ENCODE results near the gene CGB3. TPM values are rescaled to one million over a fixed set of nuclear protein-coding genes. Genes with fewer than 3 reads are reported as not detected.

Gene CGB3
- total and polyA plus RNA-seq, 2 of the 4 experiments (the other 2 are of a cell fraction) = not detected

DNA sequence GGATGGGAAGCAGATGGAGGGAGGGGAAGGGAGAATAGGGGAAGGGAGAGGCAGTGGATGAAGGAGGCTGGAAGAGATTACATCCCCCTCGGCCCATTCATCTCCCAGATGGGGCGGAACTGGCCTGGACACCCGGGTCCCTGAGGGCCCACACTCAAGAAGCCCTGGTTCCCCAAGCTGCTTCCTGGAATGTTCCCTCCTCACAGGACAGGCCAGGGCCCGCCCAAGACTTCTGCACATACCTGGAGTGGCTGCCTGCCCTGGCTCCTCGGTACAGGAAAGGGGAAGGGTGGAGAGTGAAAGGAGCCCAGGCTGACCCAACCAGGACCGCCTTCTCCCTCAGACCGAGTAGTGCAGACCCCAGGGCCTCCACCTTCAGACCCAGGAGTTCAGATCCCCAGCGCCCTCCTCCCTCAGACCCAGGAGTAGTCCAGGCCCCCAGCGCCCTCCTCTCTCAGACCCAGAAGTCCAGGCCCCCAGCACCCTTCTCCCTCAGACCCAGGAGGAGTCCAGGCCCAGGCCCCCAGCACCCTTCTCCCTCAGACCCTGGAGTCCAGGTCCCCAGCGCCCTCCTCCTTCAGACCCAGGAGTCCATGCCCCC, 40.0 kb upstream of the CGB3 start:
- Histone ChIP-seq H3K9me1 (ENCODE audit: insufficient read depth, low read length) (no peaks in the 10 kb centered on the region), H3K36me3 (ENCODE audit: control insufficient read depth, insufficient read depth, low read length) (no peaks in the 10 kb centered on the region), H3K56ac (ENCODE audit: extremely low read depth, insufficient read depth, low read length) (no peak overlapping the region), H3K4ac (ENCODE audit: low read depth, low read length) (no peak overlapping the region), H3K18ac (ENCODE audit: low read depth, low read length) (no peak overlapping the region), H3K23ac (ENCODE audit: low read depth, low read length) (no peak overlapping the region), H3K27me3 (ENCODE audit: control insufficient read depth, insufficient read depth, low read length) (peaks cover 41% of the 10 kb centered on the region), H3K4me1 (ENCODE audit: control insufficient read depth, insufficient read depth, low read length) (peaks cover 2% of the 10 kb centered on the region; the same call in 1 of the 2 replicates), H3K9ac (ENCODE audit: low read depth, low read length) (no peak overlapping the region), H3K9me3 (ENCODE audit: control insufficient read depth, insufficient read depth, low read length) (peaks cover 2% of the 10 kb centered on the region; the same call in 1 of the 2 replicates), H4K20me1 (ENCODE audit: insufficient read depth, low read length) (no peaks in the 10 kb centered on the region), H2AK5ac (ENCODE audit: low read depth, low read length) (no peak overlapping the region), H2BK15ac (ENCODE audit: low read depth, low read length) (no peak overlapping the region), H2BK20ac (ENCODE audit: low read depth, low read length) (no peak overlapping the region), H2AFZ (replicated peaks; ENCODE audit: low read length, poor library complexity) (no peak overlapping the region), H3K4me2 (ENCODE audit: low read depth, low read length) (peak overlapping the region; percentile 14), H2AK9ac (replicated peaks; ENCODE audit: low read depth, low read length, poor library complexity) (no peak overlapping the region), H3K4me3 (ENCODE audit: insufficient read depth, low read depth, low read length) (no peak overlapping the region), H4K5ac (ENCODE audit: low read depth, low read length) (no peak overlapping the region), H4K8ac (ENCODE audit: low read depth in 2 of 2, low read length in 2 of 2) (no peak overlapping the region), H3K27ac (ENCODE audit: insufficient read depth, low read length) (no peak overlapping the region), H4K91ac (ENCODE audit: insufficient read depth, low read depth, low read length) (no peak overlapping the region), H2BK5ac (ENCODE audit: low read depth, low read length, poor library complexity, severe bottlenecking) (no peak overlapping the region), H3K79me1 (ENCODE audit: low read depth in 1 of 2, low read length in 2 of 2) (no peaks in the 10 kb centered on the region; a peak in 1 of 4 replicates), H2BK120ac (ENCODE audit: low read depth, low read length) (no peak overlapping the region), H3K14ac (replicated peaks; ENCODE audit: low read depth, low read length) (no peak overlapping the region; the same call in 1 of the 2 replicates)
- ChIA-PET POLR2A (ENCODE audit: unreplicated experiment) (no interaction called here), CTCF (interaction anchor here (1.3 kb wide), 1 partner anchor 10 kb away, joined by 3 read pairs; no protein-coding TSS in a partner anchor)
- WGBS, 2 experiments (ENCODE audit: extremely low coverage in 2 of 2, insufficient read length in 1 of 2) = 53% methylated on average over 2 of the region's 10 CpGs; no CpG with 5 or more reads in 1 of the 2 experiments
- intact Hi-C loops (cut with micrococcal nuclease) (no loop called here), in situ Hi-C loops (cut with MboI; ENCODE audit: low sequenced_read_pairs) (no loop called here), dilution Hi-C loops (cut with HindIII; ENCODE audit: low sequenced_read_pairs, unreplicated experiment) (no loop called here)
- DNase-seq (no peak), ATAC-seq (ENCODE audit: low read depth) (no peak)
- TF ChIP-seq POLR2A (IDR thresholded peaks at IDR 0.05; ENCODE audit: low read depth, low read length) (no peak), FOS (IDR thresholded peaks at IDR 0.05; ENCODE audit: low read depth, low read length) (no peak), MXI1 (IDR thresholded peaks at IDR 0.05; ENCODE audit: borderline replicate concordance, low read depth, low read length) (no peak), BHLHE40 (IDR thresholded peaks at IDR 0.05; ENCODE audit: low read depth, low read length) (no peak)
- TF ChIP-seq, protein P1, sequence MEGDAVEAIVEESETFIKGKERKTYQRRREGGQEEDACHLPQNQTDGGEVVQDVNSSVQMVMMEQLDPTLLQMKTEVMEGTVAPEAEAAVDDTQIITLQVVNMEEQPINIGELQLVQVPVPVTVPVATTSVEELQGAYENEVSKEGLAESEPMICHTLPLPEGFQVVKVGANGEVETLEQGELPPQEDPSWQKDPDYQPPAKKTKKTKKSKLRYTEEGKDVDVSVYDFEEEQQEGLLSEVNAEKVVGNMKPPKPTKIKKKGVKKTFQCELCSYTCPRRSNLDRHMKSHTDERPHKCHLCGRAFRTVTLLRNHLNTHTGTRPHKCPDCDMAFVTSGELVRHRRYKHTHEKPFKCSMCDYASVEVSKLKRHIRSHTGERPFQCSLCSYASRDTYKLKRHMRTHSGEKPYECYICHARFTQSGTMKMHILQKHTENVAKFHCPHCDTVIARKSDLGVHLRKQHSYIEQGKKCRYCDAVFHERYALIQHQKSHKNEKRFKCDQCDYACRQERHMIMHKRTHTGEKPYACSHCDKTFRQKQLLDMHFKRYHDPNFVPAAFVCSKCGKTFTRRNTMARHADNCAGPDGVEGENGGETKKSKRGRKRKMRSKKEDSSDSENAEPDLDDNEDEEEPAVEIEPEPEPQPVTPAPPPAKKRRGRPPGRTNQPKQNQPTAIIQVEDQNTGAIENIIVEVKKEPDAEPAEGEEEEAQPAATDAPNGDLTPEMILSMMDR (conservative IDR thresholded peaks at IDR 0.05; ENCODE audit: low read depth, low read length) = no peak
- no TSS peak for BruUV-seq (replicated peaks)

Measured in IMR-90 (cell line).